Loucy (cell line): ENCODE results near the gene PLXNB1.
A peak's percentile ranks its signal among the peaks of the same experiment; 100 is the strongest.

Source experiments
- H2AFZ ChIP-seq: fragments of 200-600 bp; sonication (generic); 2 replicates; pipeline ENCODE4 v1.6.0; 2016; ENCODE audit warnings: antibody characterized with exemption, mild to moderate bottlenecking, low read length, moderate library complexity
- H3F3A ChIP-seq: fragments of 200-600 bp; 2 replicates; pipeline ENCODE4 v1.6.0; 2016; ENCODE audit warnings: antibody characterized with exemption, low read depth, mild to moderate bottlenecking
- H3K27me3 ChIP-seq: fragments of 200-600 bp; sonication (generic); 2 replicates; pipeline ENCODE4 v1.6.1; 2014; ENCODE audit warnings: low read length, mild to moderate bottlenecking; ENCODE audit not compliant: insufficient read depth, poor library complexity, severe bottlenecking
- H3K36me3 ChIP-seq: fragments of 200-600 bp; sonication (generic); 2 replicates; pipeline ENCODE4 v1.6.1; 2016; ENCODE audit warnings: low read length; ENCODE audit not compliant: insufficient read depth
- H3K4me1 ChIP-seq: fragments of 200-600 bp; sonication (generic); 2 replicates; pipeline ENCODE4 v1.5.1; 2014; ENCODE audit warnings: low read length, mild to moderate bottlenecking; ENCODE audit not compliant: insufficient read depth, poor library complexity, severe bottlenecking
- H3K4me2 ChIP-seq: fragments of 200-600 bp; sonication (generic); 2 replicates; pipeline ENCODE4 v1.6.0; 2014; ENCODE audit warnings: antibody characterized with exemption, low read length, low read depth, mild to moderate bottlenecking; ENCODE audit not compliant: poor library complexity, severe bottlenecking
- H3K4me3 ChIP-seq: fragments of 200-600 bp; sonication (generic); 2 replicates; pipeline ENCODE4 v1.5.1; 2014; ENCODE audit warnings: low read length, mild to moderate bottlenecking, mixed read lengths; ENCODE audit not compliant: poor library complexity, severe bottlenecking
- H3K79me2 ChIP-seq: fragments of 200-600 bp; sonication (generic); 2 replicates; pipeline ENCODE4 v1.6.1; 2014; ENCODE audit warnings: low read length; ENCODE audit not compliant: insufficient read depth
- H3K9ac ChIP-seq: fragments of 200-600 bp; sonication (generic); 2 replicates; pipeline ENCODE4 v1.6.0; 2014; ENCODE audit warnings: mild to moderate bottlenecking, low read depth, low read length, moderate library complexity; ENCODE audit not compliant: poor library complexity, severe bottlenecking
- H3K9me2 ChIP-seq: fragments of 200-600 bp; sonication (generic); replicated peaks from 2 replicates; pipeline ENCODE4 v1.6.1; 2016; ENCODE audit warnings: low read depth, low read length, mixed read lengths
- H3K9me3 ChIP-seq: fragments of 200-600 bp; sonication (generic); 2 replicates; pipeline ENCODE4 v1.6.1; 2014; ENCODE audit warnings: mild to moderate bottlenecking, antibody characterized with exemption, low read length, low read depth; ENCODE audit not compliant: insufficient read depth
- H4K20me1 ChIP-seq: fragments of 200-600 bp; sonication (generic); 2 replicates; pipeline ENCODE4 v1.6.0; 2014; ENCODE audit warnings: antibody characterized with exemption, low read length, mild to moderate bottlenecking; ENCODE audit not compliant: insufficient read depth, poor library complexity, severe bottlenecking
- CTCF ChIP-seq: fragments of 200-600 bp; sonication (generic); conservative IDR thresholded peaks from 2 replicates; pipeline ENCODE4 v1.5.1; 2014; ENCODE audit warnings: mild to moderate bottlenecking, antibody characterized with exemption, low read length
- EZH2phosphoT487 ChIP-seq: fragments of 200-600 bp; IDR thresholded peaks from 2 replicates; pipeline ENCODE4 v1.6.1; 2018; ENCODE audit warnings: antibody characterized with exemption, mild to moderate bottlenecking, moderate library complexity, borderline replicate concordance

PLXNB1 gene

GRCh38 chr3:48465531-48466378, 35.9 kb upstream of the PLXNB1 start:
- Histone ChIP-seq H3K4me1 (peaks cover 41% of the 10 kb centered on the region), H3K36me3 (peaks cover 13% of the 10 kb centered on the region; the same call in 1 of the 2 replicates), H3K79me2 (peaks cover 47% of the 10 kb centered on the region), H4K20me1 (peaks cover 16% of the 10 kb centered on the region), H3K9me3 (no peaks in the 10 kb centered on the region), H3K4me3 (peak overlapping the region; percentile 87), H3K27me3 (no peaks in the 10 kb centered on the region), H2AFZ (peak overlapping the region; percentile 75), H3F3A (no peaks in the 10 kb centered on the region), H3K4me2 (peak overlapping the region; percentile 92), H3K9ac (peak overlapping the region; percentile 88), H3K9me2 (no peaks in the 10 kb centered on the region)
- TF ChIP-seq EZH2phosphoT487, result no peak
- TF ChIP-seq CTCF, result peak; percentile 67

- Histone ChIP-seq H3K9me3 (no peaks in the 10 kb centered on the region), H3K36me3 (peaks cover 18% of the 10 kb centered on the region; the same call in 1 of the 2 replicates), H3K4me3 (no peak overlapping the region), H3K9ac (peak overlapping the region; percentile 88), H3K9me2 (no peaks in the 10 kb centered on the region), H4K20me1 (peaks cover 14% of the 10 kb centered on the region), H3K4me2 (peak overlapping the region; percentile 92), H3F3A (no peaks in the 10 kb centered on the region), H3K27me3 (no peaks in the 10 kb centered on the region), H2AFZ (no peak overlapping the region), H3K4me1 (peaks cover 36% of the 10 kb centered on the region), H3K79me2 (peaks cover 41% of the 10 kb centered on the region)
- TF ChIP-seq EZH2phosphoT487 (no peak), CTCF (no peak)
These were observed 35.3 kb upstream of the PLXNB1 start for GRCh38 chr3:48465237-48465530.

- Histone ChIP-seq H3K9me2 (no peaks in the 10 kb centered on the region), H3K4me1 (peaks cover 32% of the 10 kb centered on the region), H3K27me3 (no peaks in the 10 kb centered on the region), H3K4me3 (no peak overlapping the region), H4K20me1 (peaks cover 9% of the 10 kb centered on the region), H3F3A (no peaks in the 10 kb centered on the region), H3K9me3 (no peaks in the 10 kb centered on the region), H3K36me3 (peaks cover 22% of the 10 kb centered on the region; the same call in 1 of the 2 replicates), H2AFZ (no peak overlapping the region), H3K79me2 (peaks cover 37% of the 10 kb centered on the region), H3K4me2 (no peak overlapping the region), H3K9ac (no peak overlapping the region)
- no peak for TF ChIP-seq CTCF
- no peak for TF ChIP-seq EZH2phosphoT487
These were observed 34.9 kb upstream of the PLXNB1 start for GRCh38 chr3:48464713-48465221.
